CD4-positive, alpha-beta T cell treated with Interleukin-6 at 100 ng/mL for 8 hours (primary cell): ENCODE data around the gene HASPIN.

Experiments
- DNase-seq: peaks from one replicate; pipeline ENCODE4 v3.0.0-alpha.2; 2020; ENCODE audit warnings: mixed read lengths, low spot score

HASPIN gene

DNA sequence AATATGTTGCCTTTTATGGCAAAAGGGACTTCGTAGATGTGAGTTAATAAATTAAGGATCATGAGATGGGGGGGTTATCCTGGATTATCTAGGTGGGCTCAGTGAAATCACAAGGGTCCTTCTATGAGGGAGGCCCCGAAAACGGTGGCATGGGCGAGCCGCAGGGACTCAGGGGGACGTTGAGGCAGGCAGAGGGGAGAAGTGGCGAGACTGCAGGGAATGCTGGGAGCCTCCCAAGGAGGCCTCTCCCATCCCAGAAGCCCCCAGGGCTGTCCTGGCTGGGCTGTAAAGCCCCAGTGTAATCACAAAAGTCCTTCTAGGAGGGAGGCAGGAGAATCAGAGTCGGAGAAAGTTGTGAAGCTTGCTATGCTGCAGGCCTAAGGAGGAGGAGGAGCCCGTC lies 42.3 kb downstream of the HASPIN start:
- no peak for DNase-seq

DNA sequence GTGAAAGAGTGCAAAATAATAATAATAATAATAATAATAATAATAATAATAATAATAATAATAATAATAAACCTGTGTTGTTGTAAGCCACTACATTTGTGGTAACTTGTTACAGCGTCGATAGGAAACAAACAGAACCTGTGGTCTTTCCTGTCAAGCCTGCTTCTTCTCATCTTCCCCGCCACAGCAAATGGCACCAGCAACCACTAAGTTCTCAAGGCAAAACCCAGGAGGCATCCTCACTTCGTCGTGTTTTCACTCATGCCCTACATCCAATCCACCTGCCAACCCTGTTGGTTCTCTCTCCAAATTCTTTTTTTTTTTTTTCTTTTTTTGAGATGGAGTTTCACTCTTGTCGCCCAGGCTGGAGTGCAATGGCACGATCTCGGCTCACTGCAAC lies 43.1 kb downstream of the HASPIN start:
- DNase-seq = peak; percentile 32

- DNase-seq = no peak
Observed at GRCh38 chr17:3768341-3768740, 44.6 kb downstream of the HASPIN start.

DNA sequence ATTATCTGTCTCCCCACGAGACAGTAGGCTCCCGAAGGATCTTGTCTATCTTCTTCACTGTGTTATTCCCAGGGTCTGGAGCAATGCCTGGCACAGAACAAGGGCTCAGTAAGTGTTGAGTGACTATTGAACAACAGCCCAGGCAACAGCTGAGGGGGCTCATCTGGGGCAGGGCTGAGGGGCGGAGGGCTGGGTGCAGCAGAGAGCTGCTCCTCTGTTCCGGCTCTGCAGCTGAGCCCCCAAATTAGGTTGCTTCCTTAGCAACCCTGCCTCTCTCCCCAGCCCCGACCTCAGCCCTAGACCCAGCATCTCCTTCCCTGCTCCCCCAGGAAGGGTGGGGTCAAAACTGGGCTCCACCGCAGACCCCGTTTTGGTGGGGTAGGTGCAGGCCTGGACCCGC lies 45.1 kb downstream of the HASPIN start:
- no peak for DNase-seq

GRCh38 chr17:3770466-3770865 lies 46.8 kb downstream of the HASPIN start:
- DNase-seq = no peak

DNA sequence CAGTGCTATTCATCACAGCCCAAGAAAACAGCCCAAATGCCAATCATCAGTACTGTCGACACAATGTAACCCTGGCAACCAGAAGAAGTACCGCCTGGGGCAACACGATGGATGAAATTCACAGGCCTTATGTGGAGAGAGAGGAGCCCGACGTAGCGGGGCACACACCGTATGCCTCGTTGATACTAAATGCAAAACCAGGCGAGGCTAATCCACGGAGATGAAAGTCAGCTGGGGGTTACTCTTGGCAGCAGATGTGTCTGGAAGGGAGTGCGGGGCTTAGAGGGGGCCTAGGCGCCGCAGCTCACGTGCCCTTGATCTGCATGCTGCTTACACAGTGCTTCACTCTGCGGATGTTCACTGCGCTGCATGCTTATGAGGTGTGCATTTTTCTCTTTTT lies 47.4 kb downstream of the HASPIN start:
- DNase-seq = no peak

- DNase-seq = no peak
Observed at GRCh38 chr17:3772764-3773163, 49.1 kb downstream of the HASPIN start.

DNA sequence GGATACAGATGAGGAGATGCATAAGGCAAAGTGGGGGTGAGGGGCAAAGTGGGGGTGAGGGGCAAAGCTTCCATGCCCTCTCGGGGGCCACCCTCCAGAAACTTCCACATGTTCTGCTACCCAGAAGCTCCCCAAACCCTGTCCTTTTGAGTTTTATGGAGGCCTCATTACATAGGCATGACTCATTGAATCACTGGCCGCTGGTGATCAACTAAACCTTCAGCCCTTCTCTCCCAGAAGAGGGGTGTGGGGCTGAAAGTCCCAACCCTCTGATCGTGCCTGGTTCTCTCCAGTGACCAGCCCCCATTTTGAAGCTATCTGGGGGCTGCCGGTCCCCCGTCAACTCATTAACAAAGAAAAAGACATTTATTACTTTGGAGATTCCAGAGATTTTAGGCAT lies 49.8 kb downstream of the HASPIN start:
- DNase-seq = no peak

DNA sequence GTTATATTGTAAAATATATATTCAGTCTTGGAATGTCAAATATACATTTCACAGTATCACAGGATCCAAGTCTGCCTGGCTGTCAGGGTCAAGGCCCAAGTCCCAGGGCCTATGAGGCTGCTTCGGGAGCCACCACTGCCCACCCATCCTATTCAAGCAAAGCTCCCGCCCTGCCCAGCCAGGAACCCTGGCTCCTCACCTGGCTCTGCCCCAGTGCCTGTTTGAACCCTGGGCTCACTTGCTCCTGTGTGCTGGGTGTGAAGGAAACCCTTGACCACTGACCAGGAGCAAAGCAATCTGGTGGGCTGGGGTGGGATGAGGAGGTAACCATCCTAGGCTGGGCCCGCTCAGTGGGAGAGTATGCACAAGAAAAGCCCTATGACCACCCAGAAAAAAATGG lies 50.3 kb downstream of the HASPIN start:
- no peak for DNase-seq
